Measurements from ENCODE around the gene PAIP2.

- TF ChIP-seq CTCF (IDR thresholded peaks at IDR 0.05 in 8 of 11, conservative IDR thresholded peaks at IDR 0.05 in 3 of 11) (no peak), POLR2AphosphoS5 (IDR thresholded peaks at IDR 0.05) (no peak), POLR2A (IDR thresholded peaks at IDR 0.05) (no peak)
Measured at GRCh38 chr5:139417214-139417613, 75.6 kb downstream of the PAIP2 start.
